NK-92 (cell line): ENCODE measurements around the gene PMM2.
"Not testable (repeated sequence)": the region's sequence is repeated elsewhere in the genome, so short reads cannot be mapped to it uniquely, and the experiment has no call there.

Experiments used
- DNase-seq: peaks from one replicate; lab custom pipeline; 2025; ENCODE audit not compliant: unreplicated experiment; lab: John Stamatoyannopoulos, UW

Gene PMM2

GRCh38 chr16:8866118-8866883 lies 68.7 kb downstream of the PMM2 start:
- DNase-seq: no peak

- no peak for DNase-seq
These were observed 69.2 kb downstream of the PMM2 start for GRCh38 chr16:8866884-8867215.

GRCh38 chr16:8867216-8867931 lies 69.7 kb downstream of the PMM2 start:
- DNase-seq: no peak

- no peak for DNase-seq
These were observed 70.3 kb downstream of the PMM2 start for GRCh38 chr16:8867932-8868415.

- peak; percentile 37 for DNase-seq
These were observed 71.0 kb downstream of the PMM2 start, which contains the start of gene CARHSP1 for GRCh38 chr16:8868416-8869211. CARHSP1 (minus strand) TSS chr16:8869006; CDS start chr16:8859328, 9,678 bp downstream.

- DNase-seq: no peak
These were observed 71.8 kb downstream of the PMM2 start for GRCh38 chr16:8869212-8869987.

GRCh38 chr16:8869988-8870241 lies 72.3 kb downstream of the PMM2 start:
- DNase-seq: not testable (repeated sequence)

- no peak for DNase-seq
These were observed 74.4 kb downstream of the PMM2 start for GRCh38 chr16:8872071-8872470.

- no peak for DNase-seq
These were observed 75.6 kb downstream of the PMM2 start for GRCh38 chr16:8872967-8873865.

GRCh38 chr16:8873866-8874195 lies 76.2 kb downstream of the PMM2 start:
- DNase-seq: not testable (repeated sequence)

GRCh38 chr16:8874388-8874787 lies 76.7 kb downstream of the PMM2 start:
- no peak for DNase-seq

GRCh38 chr16:8875317-8875716 lies 77.7 kb downstream of the PMM2 start:
- DNase-seq: not testable (repeated sequence)

- DNase-seq: no peak
These were observed 80.4 kb downstream of the PMM2 start for GRCh38 chr16:8877894-8878522.

GRCh38 chr16:8878523-8878911 lies 80.9 kb downstream of the PMM2 start:
- DNase-seq: no peak

GRCh38 chr16:8880839-8881510 lies 83.3 kb downstream of the PMM2 start:
- no peak for DNase-seq

- no peak for DNase-seq
These were observed 84.5 kb downstream of the PMM2 start, which contains the start of gene LITAFD for GRCh38 chr16:8882041-8882617. LITAFD (plus strand) TSS chr16:8882351; CDS start chr16:8884356, 2,005 bp downstream.

GRCh38 chr16:8882725-8883377 lies 85.2 kb downstream of the PMM2 start:
- DNase-seq: no peak
